Astrocyte (in vitro differentiated cells and primary cell): Measurements from ENCODE around the gene VTCN1. TPM values are rescaled to one million over a fixed set of nuclear protein-coding genes. Genes with fewer than 3 reads are reported as not detected.

Experiments
- DNase-seq: peaks from one replicate; pipeline ENCODE4 v3.0.0-alpha.2; 2010; ENCODE audit warnings: low read depth
- FAIRE-seq: peaks from 2 replicates; lab custom pipeline; 2011; peaks lifted over from hg19 to GRCh38; lab: Jason Lieb, UNC
- H2AFZ ChIP-seq: 2 replicates; pipeline ENCODE4 v1.6.0; 2012; ENCODE audit warnings: low read depth, low read length, inconsistent platforms
- H3K27ac ChIP-seq: 2 replicates; pipeline ENCODE4 v1.5.1; 2011; ENCODE audit warnings: low read depth, low read length, inconsistent platforms
- H3K27me3 ChIP-seq: 2 replicates; pipeline ENCODE4 v1.6.0; 2011; ENCODE audit warnings: low read length, inconsistent platforms; ENCODE audit not compliant: insufficient read depth
- H3K36me3 ChIP-seq: 2 replicates; pipeline ENCODE4 v1.5.1; 2011; ENCODE audit warnings: low read length, inconsistent platforms; ENCODE audit not compliant: insufficient read depth
- H3K4me1 ChIP-seq: 2 replicates; pipeline ENCODE4 v1.5.1; 2011; ENCODE audit warnings: low read length, inconsistent platforms; ENCODE audit not compliant: insufficient read depth
- H3K4me2 ChIP-seq: 2 replicates; pipeline ENCODE4 v1.6.0; 2012; ENCODE audit warnings: low read length, inconsistent platforms
- H3K4me3 ChIP-seq: 2 replicates; pipeline ENCODE4 v1.5.1; 2011; ENCODE audit warnings: low read depth, mild to moderate bottlenecking, low read length, inconsistent platforms; ENCODE audit not compliant: insufficient read depth
- H3K79me2 ChIP-seq: 2 replicates; pipeline ENCODE4 v1.6.0; 2012; ENCODE audit warnings: mild to moderate bottlenecking, low read length, inconsistent platforms; ENCODE audit not compliant: insufficient read depth
- H3K9ac ChIP-seq: 2 replicates; pipeline ENCODE4 v1.6.0; 2012; ENCODE audit warnings: mild to moderate bottlenecking, low read length, inconsistent platforms
- H3K9me3 ChIP-seq: 2 replicates; pipeline ENCODE4 v1.5.1; 2012; ENCODE audit warnings: low read depth, mild to moderate bottlenecking, low read length, inconsistent platforms; ENCODE audit not compliant: insufficient read depth
- H4K20me1 ChIP-seq: 2 replicates; pipeline ENCODE4 v1.6.0; 2012; ENCODE audit warnings: low read length, inconsistent platforms; ENCODE audit not compliant: insufficient read depth
- H3K27ac Mint-ChIP-seq: one replicate; pipeline ENCODE4 v1.8.0; 2021; ENCODE audit warnings: mild to moderate bottlenecking, mixed read lengths; ENCODE audit not compliant: unreplicated experiment
- H3K27me3 Mint-ChIP-seq: one replicate; pipeline ENCODE4 v1.8.0; 2021; ENCODE audit warnings: low read depth, mixed read lengths; ENCODE audit not compliant: unreplicated experiment
- H3K36me3 Mint-ChIP-seq: one replicate; pipeline ENCODE4 v1.8.0; 2021; ENCODE audit warnings: low read depth, mixed read lengths; ENCODE audit not compliant: unreplicated experiment
- H3K4me1 Mint-ChIP-seq: one replicate; pipeline ENCODE4 v1.8.0; 2021; ENCODE audit warnings: low read depth, mixed read lengths; ENCODE audit not compliant: unreplicated experiment
- H3K4me3 Mint-ChIP-seq: one replicate; pipeline ENCODE4 v1.8.0; 2021; ENCODE audit warnings: mild to moderate bottlenecking, moderate library complexity, mixed read lengths; ENCODE audit not compliant: unreplicated experiment
- H3K9me3 Mint-ChIP-seq: one replicate; pipeline ENCODE4 v1.8.0; 2021; ENCODE audit warnings: mild to moderate bottlenecking, mixed read lengths; ENCODE audit not compliant: unreplicated experiment
- CTCF ChIP-seq: IDR thresholded peaks from 2 replicates; pipeline ENCODE4 v1.5.1; 2011; ENCODE audit warnings: low read depth, mild to moderate bottlenecking, inconsistent platforms, low read length, moderate library complexity; ENCODE audit not compliant: insufficient read depth
- EZH2 ChIP-seq: IDR thresholded peaks from 2 replicates; pipeline ENCODE4 v1.6.1; 2012; ENCODE audit warnings: mild to moderate bottlenecking, low read length, inconsistent platforms; ENCODE audit not compliant: insufficient read depth
- total RNA-seq: library from RNA; stranded (reverse); gene quantifications from 2 replicates; pipeline ENCODE4 v1.2.1, GENCODE V29; 2021

VTCN1 gene
- total RNA-seq, 1 donor from 2014 or later: 1.3 TPM

- no peak overlapping the region for H3K4me2 ChIP-seq
- no peak for FAIRE-seq
Measured at GRCh38 chr1:117244306-117244705, 33.6 kb upstream of the VTCN1 start.

GRCh38 chr1:117241512-117241911 is 30.8 kb upstream of the VTCN1 start:
- FAIRE-seq (no peak), DNase-seq (no peak)
- H3K9me3 Mint-ChIP-seq: peaks cover 4% of the 10 kb centered on the region
- H3K27ac Mint-ChIP-seq: no peak overlapping the region
- H3K27me3 Mint-ChIP-seq: peaks cover 3% of the 10 kb centered on the region
- TF ChIP-seq EZH2 (no peak), CTCF (no peak)
- Histone ChIP-seq H3K4me3 (no peak overlapping the region), H3K27ac (no peak overlapping the region), H3K36me3 (no peaks in the 10 kb centered on the region), H3K79me2 (no peaks in the 10 kb centered on the region), H3K9me3 (no peaks in the 10 kb centered on the region), H4K20me1 (no peaks in the 10 kb centered on the region), H3K27me3 (peaks cover 9% of the 10 kb centered on the region), H3K4me1 (no peaks in the 10 kb centered on the region), H3K9ac (no peak overlapping the region), H2AFZ (no peak overlapping the region), H3K4me2 (no peak overlapping the region)
- no peaks in the 10 kb centered on the region for H3K36me3 Mint-ChIP-seq
- no peaks in the 10 kb centered on the region for H3K4me1 Mint-ChIP-seq
- H3K4me3 Mint-ChIP-seq: no peak overlapping the region

More at GRCh38 chr1:117244306-117244705, 33.6 kb upstream of the VTCN1 start:
- Mint-ChIP-seq H3K27ac (no peak overlapping the region), H3K9me3 (no peaks in the 10 kb centered on the region), H3K27me3 (peaks cover 3% of the 10 kb centered on the region), H3K36me3 (no peaks in the 10 kb centered on the region), H3K4me3 (peak overlapping the region; percentile 17), H3K4me1 (no peaks in the 10 kb centered on the region)
- Histone ChIP-seq H3K4me1 (no peaks in the 10 kb centered on the region), H3K27me3 (peaks cover 9% of the 10 kb centered on the region), H2AFZ (no peak overlapping the region), H3K79me2 (no peaks in the 10 kb centered on the region), H3K4me3 (no peak overlapping the region), H3K9me3 (no peaks in the 10 kb centered on the region), H3K9ac (no peak overlapping the region), H3K27ac (no peak overlapping the region), H3K36me3 (no peaks in the 10 kb centered on the region), H4K20me1 (no peaks in the 10 kb centered on the region)
- no peak for TF ChIP-seq EZH2
- TF ChIP-seq CTCF: no peak
- no peak for DNase-seq

DNA sequence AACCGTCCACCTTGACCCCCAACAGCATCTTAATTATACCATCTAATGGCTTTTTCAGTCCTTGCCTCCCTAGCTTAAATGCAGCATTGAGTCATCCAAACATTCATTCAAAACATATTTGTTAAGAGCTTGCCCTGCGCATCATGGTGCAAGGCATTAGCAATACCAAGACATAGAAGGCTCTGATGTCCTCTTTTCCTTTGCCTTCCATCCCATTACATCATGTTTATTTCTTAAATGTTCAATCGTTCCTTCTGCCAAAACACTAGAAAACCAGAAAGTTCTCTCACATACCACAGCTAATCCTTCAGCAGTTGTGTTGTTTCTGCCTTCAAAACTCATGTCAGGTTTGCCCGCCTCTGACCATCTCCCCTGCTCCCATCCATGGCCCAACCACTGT is 29.8 kb upstream of the VTCN1 start:
- Mint-ChIP-seq H3K4me3 (no peak overlapping the region), H3K27ac (no peak overlapping the region), H3K9me3 (peaks cover 4% of the 10 kb centered on the region), H3K36me3 (no peaks in the 10 kb centered on the region), H3K4me1 (no peaks in the 10 kb centered on the region), H3K27me3 (peaks cover 3% of the 10 kb centered on the region)
- Histone ChIP-seq H2AFZ (no peak overlapping the region), H3K4me1 (no peaks in the 10 kb centered on the region), H3K36me3 (no peaks in the 10 kb centered on the region), H4K20me1 (no peaks in the 10 kb centered on the region), H3K79me2 (no peaks in the 10 kb centered on the region), H3K4me2 (no peak overlapping the region), H3K9me3 (no peaks in the 10 kb centered on the region), H3K27ac (no peak overlapping the region), H3K27me3 (peaks cover 9% of the 10 kb centered on the region), H3K4me3 (no peak overlapping the region), H3K9ac (no peak overlapping the region)
- no peak for DNase-seq
- FAIRE-seq: no peak
- no peak for TF ChIP-seq CTCF
- TF ChIP-seq EZH2: no peak
